CD4-positive, alpha-beta memory T cell (primary cell): ENCODE data around the gene ZNF761. TPM values are rescaled to one million over a fixed set of nuclear protein-coding genes. Genes with fewer than 3 reads are reported as not detected.
A peak's percentile ranks its signal among the peaks of the same experiment; 100 is the strongest.
"Not testable (repeated sequence)": the region's sequence is repeated elsewhere in the genome, so short reads cannot be mapped to it uniquely, and the experiment has no call there.

Experiments used
- CTCF ChIA-PET: fragments of 350-600 bp; sonication (Branson Sonifier 250); formaldehyde crosslinking; loops from one replicate; lab custom pipeline; 2021; ENCODE audit warnings: inconsistent platforms; ENCODE audit not compliant: partially characterized antibody; lab: Charles Lee
- POLR2A ChIA-PET: fragments of 350-600 bp; sonication (Branson Sonifier 250); formaldehyde crosslinking; loops from one replicate; lab custom pipeline; 2021; ENCODE audit not compliant: partially characterized antibody; lab: Charles Lee
- DNase-seq, 5 donors: peaks; one replicate each; pipeline versions ENCODE4 v3.0.0 to v3.0.0-alpha.2; 2020 to 2022; ENCODE audit warnings: mixed read lengths in 1 of 5
- H3K27ac ChIP-seq: one replicate; pipeline ENCODE4 v1.7.0; 2013; ENCODE audit warnings: low read depth, low read length
- H3K27me3 ChIP-seq: 2 replicates; pipeline ENCODE4 v1.7.0; 2013; ENCODE audit warnings: mild to moderate bottlenecking, low read length, moderate library complexity; ENCODE audit not compliant: insufficient read depth
- H3K36me3 ChIP-seq: 2 replicates; pipeline ENCODE4 v1.7.0; 2013; ENCODE audit warnings: mild to moderate bottlenecking, low read length, moderate library complexity; ENCODE audit not compliant: insufficient read depth
- H3K4me1 ChIP-seq: 2 replicates; pipeline ENCODE4 v1.7.0; 2013; ENCODE audit warnings: mild to moderate bottlenecking, low read length, moderate library complexity; ENCODE audit not compliant: insufficient read depth
- H3K4me3 ChIP-seq, 2 donors: one replicate each; pipeline ENCODE4 v1.7.0; 2013; ENCODE audit warnings: low read length in 2 of 2, mild to moderate bottlenecking in 1 of 2
- H3K9me3 ChIP-seq, 2 donors: one replicate each; pipeline ENCODE4 v1.7.0; 2013; ENCODE audit warnings: low read length in 2 of 2, control low read depth in 1 of 2; ENCODE audit not compliant: control insufficient read depth in 1 of 2
- H3K27ac Mint-ChIP-seq, 7 donors: one replicate each; pipeline ENCODE4 v1.8.0; 2020 to 2021; ENCODE audit warnings: mixed read lengths in 7 of 7, mild to moderate bottlenecking in 6 of 7, inconsistent platforms in 3 of 7, moderate library complexity in 3 of 7
- H3K27me3 Mint-ChIP-seq, 2 donors: one replicate each; pipeline ENCODE4 v1.8.0; 2020 to 2021; ENCODE audit warnings: mixed read lengths in 2 of 2
- H3K36me3 Mint-ChIP-seq, 2 donors: one replicate each; pipeline ENCODE4 v1.8.0; 2020 to 2021; ENCODE audit warnings: mixed read lengths in 2 of 2, inconsistent platforms in 1 of 2, mild to moderate bottlenecking in 1 of 2
- H3K4me1 Mint-ChIP-seq, 4 donors: one replicate each; pipeline ENCODE4 v1.8.0; 2020 to 2021; ENCODE audit warnings: mixed read lengths in 4 of 4, mild to moderate bottlenecking in 1 of 4
- H3K4me3 Mint-ChIP-seq, 8 donors: one replicate each; pipeline ENCODE4 v1.8.0; 2020 to 2021; ENCODE audit warnings: mixed read lengths in 8 of 8, mild to moderate bottlenecking in 7 of 8, moderate library complexity in 6 of 8, inconsistent platforms in 3 of 8
- H3K9me3 Mint-ChIP-seq, 8 donors: one replicate each; pipeline ENCODE4 v1.8.0; 2020 to 2021; ENCODE audit warnings: mixed read lengths in 8 of 8, mild to moderate bottlenecking in 5 of 8, inconsistent platforms in 3 of 8, moderate library complexity in 1 of 8
- intact Hi-C: fragments of 100-400 bp; cut with micrococcal nuclease; formaldehyde crosslinking; loops from one replicate; pipeline ENCODE4 v1.15.1; 2023
- polyA plus RNA-seq, 2 donors: library from polyadenylated mRNA; unstranded; fragments of 300-500 nt; fragmentation: Illumina TruSeq; gene quantifications; one replicate each; pipeline ENCODE4 v1.2.3, GENCODE V29; 2021
- total RNA-seq, 2 experiments: library from RNA; stranded (reverse); gene quantifications; one replicate each; pipeline ENCODE4 v1.2.3, GENCODE V29; 2021

The ZNF761 gene
- total and polyA plus RNA-seq, 4 experiments from 2014 or later, result 11.2 to 20.2 (median 14.9) TPM

DNA sequence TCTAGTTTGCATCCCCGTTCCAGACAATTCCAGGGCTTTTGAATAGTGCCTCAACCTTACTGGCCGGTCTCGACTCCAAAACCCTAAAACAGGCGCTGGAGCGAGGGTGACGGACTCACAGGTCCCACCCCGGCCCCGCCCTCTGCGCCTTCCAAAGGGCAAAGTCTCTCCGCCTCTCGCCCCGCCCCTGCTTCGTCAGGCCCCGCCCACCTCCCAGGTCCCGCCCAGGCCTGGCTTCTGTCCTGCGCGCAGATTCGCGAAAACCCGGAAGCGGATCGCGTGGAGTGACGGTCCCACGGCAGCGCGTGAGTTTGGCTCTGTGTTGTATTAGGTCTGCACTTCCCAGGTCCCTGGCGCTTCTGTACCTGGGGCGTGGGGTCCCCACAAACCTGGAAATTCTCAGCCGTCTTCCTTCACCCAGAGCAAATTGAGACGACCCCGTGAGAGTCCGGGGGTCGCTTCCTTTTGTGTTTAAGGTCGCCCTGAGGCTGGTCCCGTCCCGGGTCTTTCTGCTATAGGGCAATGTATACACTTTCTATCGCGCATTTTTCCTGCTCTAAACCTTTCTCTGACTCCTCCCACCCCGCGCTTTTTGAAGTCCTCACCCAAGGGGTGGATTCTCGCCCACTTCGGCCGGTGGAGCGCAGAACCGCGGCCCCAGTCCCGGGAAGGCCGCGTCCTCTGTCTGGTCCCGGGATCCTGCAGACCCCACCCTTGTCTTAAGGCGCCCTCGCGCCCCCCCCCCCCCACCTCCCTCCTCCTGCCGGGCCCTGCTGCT lies 35.9 kb downstream of the ZNF761 start, which contains the start of gene ZNF813:
Gene ZNF813 (plus strand): TSS at position 249 of the 778 bp plus-strand sequence. CDS start 16,090 bp downstream, outside the sequence.
- H3K36me3 Mint-ChIP-seq, result peaks cover 33 to 36% of the 10 kb centered on the region in 2 donors
- Histone ChIP-seq H3K36me3 (no peaks in the 10 kb centered on the region), H3K4me1 (peaks cover 13% of the 10 kb centered on the region), H3K9me3 (peaks cover 0 to 4% of the 10 kb centered on the region in 2 donors), H3K27me3 (no peaks in the 10 kb centered on the region), H3K4me3 (peak within 1 kb of the TSS; percentile 57 to 62), H3K27ac (peak within 1 kb of the TSS; percentile 51)
- POLR2A ChIA-PET, result no interaction called here
- peak within 1 kb of the TSS; percentile 83 to 94 (median 91) for H3K27ac Mint-ChIP-seq
- peaks cover 5 to 31% (median 24%) of the 10 kb centered on the region in 8 donors for H3K9me3 Mint-ChIP-seq
- intact Hi-C loops, result loop anchor here (1.0 to 5.0 kb wide), 7 partner anchors 36 to 365 kb away; partner anchors contain the start of genes ZNF160, ZNF525, ZNF761 and ZNF765
- DNase-seq, result peak; percentile 88 to 96 (median 91)
- CTCF ChIA-PET, result no interaction called here
- peaks cover 14 to 45% (median 25%) of the 10 kb centered on the region in 4 donors for H3K4me1 Mint-ChIP-seq
- H3K4me3 Mint-ChIP-seq, result peak within 1 kb of the TSS; percentile 89 to 96 (median 93)
- H3K27me3 Mint-ChIP-seq, result peaks cover 8 to 9% of the 10 kb centered on the region in 2 donors

- peaks cover 13% of the 10 kb centered on the region for H3K4me1 ChIP-seq
- H3K36me3 Mint-ChIP-seq, result peaks cover 40 to 41% of the 10 kb centered on the region in 2 donors
- H3K4me3 ChIP-seq, H3K27me3 ChIP-seq, H3K36me3 ChIP-seq, H3K27ac ChIP-seq, CTCF ChIA-PET, H3K27me3 Mint-ChIP-seq, POLR2A ChIA-PET, H3K9me3 ChIP-seq, DNase-seq: not testable (repeated sequence)
- peak overlapping the region in 6 of 7 donors; percentile 2 to 94 (median 76) for H3K27ac Mint-ChIP-seq
- peak overlapping the region; percentile 89 to 96 (median 93) for H3K4me3 Mint-ChIP-seq
- peaks cover 14 to 38% (median 25%) of the 10 kb centered on the region in 4 donors for H3K4me1 Mint-ChIP-seq
- H3K9me3 Mint-ChIP-seq, result peaks cover 2 to 30% (median 27%) of the 10 kb centered on the region in 8 donors
- intact Hi-C loops, result loop anchor here (2.0 to 5.0 kb wide), 2 partner anchors 136 to 366 kb away; partner anchors contain the start of genes ZNF160 and ZNF845
These were observed 36.8 kb downstream of the ZNF761 start for GRCh38 chr19:53468628-53469027.

DNA sequence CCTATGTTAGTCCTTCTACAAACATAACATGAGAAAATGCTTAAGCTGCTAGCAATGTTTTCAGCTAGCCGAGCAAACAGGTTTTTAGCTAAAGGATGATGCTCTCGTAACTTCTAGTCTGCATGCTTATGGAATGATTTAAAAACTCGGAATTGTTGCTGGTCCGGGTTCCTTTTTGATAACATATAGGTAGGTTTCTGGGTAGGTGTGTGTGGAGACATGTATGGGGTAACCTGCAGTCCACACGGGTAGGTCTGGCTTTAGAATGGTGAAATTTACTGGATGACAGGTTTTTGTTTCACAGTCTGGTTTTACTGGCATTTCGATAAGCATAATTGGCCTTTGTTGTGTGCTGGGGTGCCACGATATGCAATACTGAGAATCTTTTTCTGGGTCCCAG lies 40.1 kb downstream of the ZNF761 start:
- DNase-seq, result no peak
- H3K4me1 ChIP-seq, result peaks cover 9% of the 10 kb centered on the region
- no peak overlapping the region for H3K4me3 ChIP-seq
- intact Hi-C loops, result no loop called here
- peaks cover 0 to 7% of the 10 kb centered on the region in 2 donors for H3K9me3 ChIP-seq
- H3K27me3 ChIP-seq, result no peaks in the 10 kb centered on the region
- POLR2A ChIA-PET, result no interaction called here
- H3K4me1 Mint-ChIP-seq, result peaks cover 12 to 34% (median 25%) of the 10 kb centered on the region in 4 donors
- peaks cover 5% of the 10 kb centered on the region for H3K36me3 ChIP-seq
- peaks cover 0 to 55% (median 48%) of the 10 kb centered on the region in 8 donors for H3K9me3 Mint-ChIP-seq
- no peaks in the 10 kb centered on the region for H3K27me3 Mint-ChIP-seq
- H3K27ac Mint-ChIP-seq, result no peak overlapping the region
- peaks cover 65 to 68% of the 10 kb centered on the region in 2 donors for H3K36me3 Mint-ChIP-seq
- H3K27ac ChIP-seq, result no peak overlapping the region
- H3K4me3 Mint-ChIP-seq, result no peak overlapping the region
- CTCF ChIA-PET, result no interaction called here

DNA sequence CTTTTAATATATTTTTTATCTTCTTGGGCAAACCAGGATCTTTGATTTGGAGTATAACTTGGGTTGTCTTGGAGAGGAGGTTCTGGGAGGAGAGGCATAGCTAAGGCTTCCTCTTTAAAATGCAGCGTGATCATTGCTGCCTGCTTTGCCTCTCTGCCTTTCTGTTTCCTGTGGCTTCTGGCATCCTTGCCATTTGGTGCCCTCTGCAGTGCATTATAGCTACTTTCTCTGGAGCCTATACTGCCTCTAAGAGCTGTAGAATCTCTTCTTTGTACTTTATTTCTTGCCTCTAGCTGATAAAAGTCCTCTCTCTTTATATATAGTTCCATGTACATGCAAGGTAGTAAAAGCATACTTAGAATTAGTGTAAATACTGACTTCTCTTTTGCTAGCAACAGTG lies 43.0 kb downstream of the ZNF761 start:
- H3K4me1 Mint-ChIP-seq, DNase-seq, H3K4me3 ChIP-seq, H3K27me3 ChIP-seq, H3K4me3 Mint-ChIP-seq, H3K4me1 ChIP-seq, H3K27ac ChIP-seq, H3K27me3 Mint-ChIP-seq, intact Hi-C loops, CTCF ChIA-PET: not testable (repeated sequence)
- peaks cover 0 to 21% of the 10 kb centered on the region in 2 donors for H3K9me3 ChIP-seq
- H3K9me3 Mint-ChIP-seq, result peaks cover 0 to 82% (median 69%) of the 10 kb centered on the region in 8 donors
- H3K36me3 Mint-ChIP-seq, result peaks cover 74 to 87% of the 10 kb centered on the region in 2 donors
- POLR2A ChIA-PET, result interaction anchor here (0.6 kb wide), 1 partner anchor 731 kb away, joined by 3 read pairs; no protein-coding TSS in a partner anchor
- H3K36me3 ChIP-seq, result peaks cover 14% of the 10 kb centered on the region
- H3K27ac Mint-ChIP-seq, result peak overlapping the region in 1 of 7 donors; percentile 35

- POLR2A ChIA-PET, H3K4me3 ChIP-seq, H3K27ac Mint-ChIP-seq, DNase-seq, H3K4me1 Mint-ChIP-seq, H3K27me3 Mint-ChIP-seq, H3K27ac ChIP-seq, H3K27me3 ChIP-seq, H3K4me1 ChIP-seq, H3K4me3 Mint-ChIP-seq, CTCF ChIA-PET, intact Hi-C loops: not testable (repeated sequence)
- Histone ChIP-seq H3K36me3 (peaks cover 14% of the 10 kb centered on the region), H3K9me3 (peaks cover 0 to 23% of the 10 kb centered on the region in 2 donors)
- peaks cover 0 to 88% (median 74%) of the 10 kb centered on the region in 8 donors for H3K9me3 Mint-ChIP-seq
- H3K36me3 Mint-ChIP-seq, result peaks cover 79 to 90% of the 10 kb centered on the region in 2 donors
These were observed 43.7 kb downstream of the ZNF761 start for GRCh38 chr19:53475470-53475869.

- DNase-seq, H3K4me1 Mint-ChIP-seq, POLR2A ChIA-PET, H3K27ac ChIP-seq, CTCF ChIA-PET, H3K4me3 Mint-ChIP-seq, H3K27ac Mint-ChIP-seq, H3K4me1 ChIP-seq, intact Hi-C loops, H3K4me3 ChIP-seq, H3K27me3 Mint-ChIP-seq, H3K27me3 ChIP-seq: not testable (repeated sequence)
- Histone ChIP-seq H3K36me3 (peaks cover 20% of the 10 kb centered on the region), H3K9me3 (peaks cover 0 to 29% of the 10 kb centered on the region in 2 donors)
- Mint-ChIP-seq H3K36me3 (peaks cover 82 to 90% of the 10 kb centered on the region in 2 donors), H3K9me3 (peaks cover 0 to 94% (median 85%) of the 10 kb centered on the region in 8 donors)
These were observed 52.0 kb downstream of the ZNF761 start for GRCh38 chr19:53483751-53484150.
